G401 (cell line): ENCODE measurements around the gene HNRNPA2B1. TPM values are rescaled to one million over a fixed set of nuclear protein-coding genes. Genes with fewer than 3 reads are reported as not detected.

Experiments used
- DNase-seq: peaks from one replicate; pipeline ENCODE4 v3.0.0-alpha.2; 2015; ENCODE audit warnings: low spot score
- in situ Hi-C: cut with HindIII; loops from 2 replicates; pipeline ENCODE4 v1.10.0; 2016; ENCODE audit warnings: low sequenced_read_pairs, mixed read lengths
- total RNA-seq: library from RNA; depleted of rRNA; stranded (reverse); fragments of >200 nt; shearing (Covaris generic); gene quantifications from 2 replicates; pipeline ENCODE4 v1.2.3, GENCODE V29; 2014; rRNA removed

Gene HNRNPA2B1
- 256 and 358 TPM in 2 replicates for total RNA-seq

- peak; percentile 99 for DNase-seq
- in situ Hi-C loops = no loop called here
Measured at GRCh38 chr7:26200444-26201246, at the start of gene HNRNPA2B1. HNRNPA2B1 (minus strand) TSS chr7:26200746; CDS start chr7:26200577, 169 bp downstream.

DNA sequence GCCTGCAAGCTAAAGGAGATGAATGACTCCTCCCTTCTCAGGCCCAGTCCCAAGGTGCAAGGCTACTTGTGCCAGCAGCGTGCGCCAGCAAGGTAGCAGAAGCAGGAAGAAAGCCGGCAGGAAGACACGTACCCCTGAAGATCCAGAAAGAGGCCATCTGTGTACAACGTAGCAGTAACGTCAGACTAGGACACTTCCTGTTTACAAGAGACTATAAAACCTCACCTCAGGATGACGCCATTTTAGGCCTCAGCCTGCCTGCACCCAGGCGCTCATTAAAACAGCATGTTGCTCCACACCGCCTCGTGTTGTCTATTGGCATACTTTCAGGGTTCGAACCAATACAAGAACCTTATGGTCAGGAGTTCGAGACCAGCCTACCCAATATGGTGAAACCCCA is 49.7 kb upstream of the HNRNPA2B1 start:
- in situ Hi-C loops = no loop called here
- DNase-seq = no peak

- no peak for DNase-seq
- in situ Hi-C loops = no loop called here
Measured at GRCh38 chr7:26245150-26245549, 44.6 kb upstream of the HNRNPA2B1 start.

- DNase-seq = no peak
- in situ Hi-C loops = no loop called here
Measured at GRCh38 chr7:26238032-26238431, 37.5 kb upstream of the HNRNPA2B1 start.

- in situ Hi-C loops = no loop called here
Measured at GRCh38 chr7:26237035-26237807, 36.7 kb upstream of the HNRNPA2B1 start.

GRCh38 chr7:26233902-26234511 is 33.5 kb upstream of the HNRNPA2B1 start:
- DNase-seq = no peak
- in situ Hi-C loops = no loop called here

More at GRCh38 chr7:26237035-26237807, 36.7 kb upstream of the HNRNPA2B1 start:
- DNase-seq = peak; percentile 8

- in situ Hi-C loops = no loop called here
- no peak for DNase-seq
Measured at GRCh38 chr7:26227987-26228386, 27.4 kb upstream of the HNRNPA2B1 start.

DNA sequence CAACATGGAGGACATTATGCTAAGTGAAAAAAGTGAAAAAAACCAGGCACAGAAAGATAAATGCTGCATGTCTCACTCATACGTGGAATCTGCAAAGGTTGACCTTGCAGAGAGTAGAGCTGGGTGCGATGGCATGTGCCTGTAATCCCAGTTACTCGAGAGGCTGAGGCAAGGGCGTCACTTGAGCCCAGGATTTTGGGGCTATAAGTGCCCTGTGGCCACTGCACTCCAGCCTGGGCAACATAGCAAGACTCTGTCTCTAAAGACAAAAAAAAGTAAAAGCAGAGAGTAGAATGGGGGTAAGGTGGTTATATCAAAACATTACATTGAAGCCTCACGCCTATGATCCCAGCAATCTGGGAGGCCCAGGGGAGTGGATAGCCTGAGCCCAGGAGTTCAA is 23.8 kb upstream of the HNRNPA2B1 start:
- in situ Hi-C loops = no loop called here
- no peak for DNase-seq

GRCh38 chr7:26216049-26216448 is 15.5 kb upstream of the HNRNPA2B1 start:
- in situ Hi-C loops = no loop called here
- no peak for DNase-seq

DNA sequence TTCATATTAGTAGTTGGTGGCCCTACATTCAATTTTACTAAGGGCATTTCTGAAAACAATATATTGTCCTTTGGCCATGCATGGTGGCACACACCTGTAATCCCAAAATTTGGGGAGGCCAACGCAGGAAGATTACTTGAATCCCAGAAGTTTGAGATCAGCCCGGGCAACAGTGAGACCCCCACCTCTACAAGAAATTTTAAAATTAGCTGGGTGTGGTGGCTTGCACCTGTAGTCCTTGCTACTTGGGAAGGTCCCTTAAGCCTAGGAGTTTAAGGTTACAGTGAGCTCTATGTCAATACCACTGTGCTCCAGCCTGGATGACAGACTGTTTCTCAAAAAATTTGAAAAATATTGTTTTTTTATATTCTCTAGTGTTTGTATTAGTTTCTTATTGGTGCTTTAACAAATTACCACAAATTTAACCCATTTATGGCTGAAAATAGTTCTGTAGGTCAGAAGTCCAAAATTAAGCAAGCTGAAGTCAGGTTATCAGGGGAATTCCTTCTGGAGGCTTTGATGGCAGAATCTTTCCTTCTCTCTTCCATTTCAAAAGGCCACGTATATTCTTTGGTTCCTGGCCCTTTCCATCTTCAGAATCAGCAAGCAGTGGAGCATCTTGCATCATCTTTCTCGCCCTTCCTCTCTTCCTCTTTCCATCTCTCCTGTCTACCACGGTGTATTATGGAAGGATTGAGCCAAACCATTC is 13.4 kb upstream of the HNRNPA2B1 start:
- no peak for DNase-seq
- in situ Hi-C loops = no loop called here

- in situ Hi-C loops = no loop called here
- no peak for DNase-seq
Measured at GRCh38 chr7:26212921-26213718, 12.6 kb upstream of the HNRNPA2B1 start.

DNA sequence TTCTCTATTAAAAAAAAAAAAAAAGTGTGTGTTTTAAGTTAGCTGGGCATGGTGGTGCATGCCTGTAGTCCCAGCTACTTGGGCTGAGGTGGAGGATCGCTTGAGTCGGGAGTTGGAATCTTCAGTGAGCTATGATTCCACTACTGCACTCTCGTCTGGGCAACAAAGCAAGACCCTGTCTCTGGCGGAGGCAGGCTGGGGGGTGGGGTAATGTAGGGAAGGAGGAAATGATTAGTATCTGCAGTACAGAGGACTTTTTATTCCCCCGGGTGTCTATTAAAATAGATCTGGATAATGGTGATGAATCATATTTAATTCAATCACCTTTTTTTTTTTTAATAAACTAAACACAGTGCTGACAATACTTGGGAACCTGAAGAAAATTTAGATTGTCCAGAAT is 7.5 kb upstream of the HNRNPA2B1 start:
- in situ Hi-C loops = no loop called here
- DNase-seq = no peak

DNA sequence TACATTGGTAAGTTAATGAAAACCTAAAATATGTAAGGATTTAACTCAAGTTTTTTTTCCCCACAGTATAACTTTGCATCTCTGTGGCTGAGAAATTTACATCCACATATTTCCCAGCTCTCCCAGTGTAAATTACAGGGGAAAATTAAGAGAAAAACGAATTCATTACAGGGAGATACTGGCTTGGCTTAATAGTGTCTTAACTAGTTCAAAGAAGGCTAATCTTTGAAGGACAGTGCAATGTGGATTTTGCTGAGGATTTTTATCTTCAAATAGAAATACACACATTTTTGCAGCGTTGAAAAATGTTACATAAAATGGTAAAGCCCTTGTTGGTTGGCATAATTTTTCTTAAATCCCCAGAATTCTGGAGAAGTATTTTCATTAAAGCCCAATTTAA is 2.5 kb upstream of the HNRNPA2B1 start:
- DNase-seq = no peak
- in situ Hi-C loops = no loop called here

DNA sequence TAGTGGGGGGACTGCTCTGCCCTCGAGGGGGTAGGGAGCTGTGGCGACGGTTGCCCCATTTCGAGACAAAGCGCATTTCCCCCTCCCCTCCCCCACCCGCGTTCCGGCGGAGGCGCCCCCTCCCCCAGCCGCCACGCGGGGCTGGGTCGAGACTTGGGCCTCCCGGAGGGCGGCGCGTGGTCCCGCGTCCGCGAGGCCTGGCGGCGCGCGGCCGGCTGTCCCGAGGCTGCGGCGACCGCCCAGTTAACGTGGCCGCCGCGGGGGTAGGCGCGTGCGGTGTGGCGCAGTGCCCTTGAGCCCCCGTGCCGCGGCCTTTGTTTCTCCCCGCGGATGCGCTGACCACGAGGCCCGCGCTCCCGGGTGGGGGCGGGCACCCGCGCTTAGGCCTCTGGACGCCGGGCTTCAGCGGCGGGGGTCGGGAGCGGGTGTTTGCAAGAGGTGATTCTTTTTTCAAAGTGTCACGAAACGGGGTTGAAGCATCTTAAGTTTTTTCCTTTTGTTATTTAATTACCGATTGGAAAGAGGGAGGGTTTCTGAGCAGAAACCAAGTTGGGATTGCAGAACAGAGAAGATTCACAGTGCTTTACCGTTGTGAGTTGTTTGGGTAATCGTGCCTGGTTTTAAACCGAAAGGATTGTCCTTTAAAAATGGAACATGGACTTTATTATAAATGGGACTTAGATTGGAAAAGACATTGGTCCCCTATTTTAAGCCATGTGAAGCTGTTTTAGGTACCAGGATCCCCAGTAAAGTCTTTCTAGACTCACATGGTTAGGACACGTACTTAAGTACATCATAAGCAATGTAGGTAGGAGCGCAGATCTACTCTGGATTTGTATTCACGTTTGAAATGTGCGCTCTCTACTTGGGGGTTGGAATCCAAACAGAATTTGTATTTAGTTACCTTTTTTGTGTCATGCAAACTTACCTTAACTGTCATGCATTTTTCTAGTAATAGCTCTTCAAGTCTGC is 1.8 kb upstream of the HNRNPA2B1 start:
- DNase-seq = peak; percentile 72
- in situ Hi-C loops = no loop called here

- in situ Hi-C loops = no loop called here
- peak; percentile 86 for DNase-seq
Measured at GRCh38 chr7:26201247-26202018, 887 bp upstream of the HNRNPA2B1 start, which contains the start of gene CBX3. CBX3 (plus strand) TSS chr7:26201745; CDS start chr7:26202999, 1,254 bp downstream.

DNA sequence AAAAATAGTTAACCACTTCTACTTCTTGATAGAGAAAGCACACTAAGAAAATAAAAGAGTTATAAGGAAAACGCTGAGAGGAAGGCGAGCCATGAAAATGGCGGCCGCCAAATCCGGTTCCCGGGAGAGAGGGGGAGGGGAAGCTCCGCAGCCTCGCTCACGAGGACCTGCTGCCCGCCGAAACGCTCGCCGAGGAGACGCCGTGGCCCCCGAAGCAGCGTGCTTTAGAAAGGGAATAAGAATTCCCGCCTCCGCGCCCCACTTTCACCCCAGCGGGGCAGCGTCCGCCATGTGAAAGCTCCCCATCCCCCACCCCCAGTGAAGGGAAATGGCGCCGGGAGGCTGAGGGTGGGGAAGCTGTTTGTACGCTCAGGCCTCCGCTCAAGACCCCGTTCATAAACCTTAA is 505 bp downstream of the HNRNPA2B1 start:
- peak; percentile 70 for DNase-seq
- in situ Hi-C loops = no loop called here
